Measurements from ENCODE around the gene PTPN1. TPM values are rescaled to one million over a fixed set of nuclear protein-coding genes. Genes with fewer than 3 reads are reported as not detected.

The PTPN1 gene
- total and polyA plus RNA-seq, 2 of the 13 experiments (the other 11 are each of a cell fraction or from before 2014, with no cell fraction given), result 17.7 to 37.2 TPM

DNA sequence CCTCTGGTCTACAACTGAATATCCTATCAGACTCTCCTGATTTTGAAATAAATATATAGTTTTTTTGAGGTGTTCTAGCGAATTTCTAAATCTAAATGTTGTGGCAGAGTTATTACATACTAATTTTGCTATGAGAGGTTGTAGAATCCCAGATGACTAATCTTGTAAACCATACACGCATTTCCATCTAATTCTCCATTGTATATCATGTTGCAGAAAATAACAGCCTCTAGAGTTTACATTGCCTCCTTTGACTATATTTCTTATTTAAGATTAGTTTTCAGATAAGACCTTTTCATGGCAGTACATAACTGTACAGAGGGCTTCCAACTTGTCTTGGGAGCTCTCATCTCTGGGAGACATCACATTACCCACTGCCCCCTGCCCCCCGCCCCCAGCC, 22.9 kb downstream of the PTPN1 start (continued):
- TF ChIP-seq, protein P1, sequence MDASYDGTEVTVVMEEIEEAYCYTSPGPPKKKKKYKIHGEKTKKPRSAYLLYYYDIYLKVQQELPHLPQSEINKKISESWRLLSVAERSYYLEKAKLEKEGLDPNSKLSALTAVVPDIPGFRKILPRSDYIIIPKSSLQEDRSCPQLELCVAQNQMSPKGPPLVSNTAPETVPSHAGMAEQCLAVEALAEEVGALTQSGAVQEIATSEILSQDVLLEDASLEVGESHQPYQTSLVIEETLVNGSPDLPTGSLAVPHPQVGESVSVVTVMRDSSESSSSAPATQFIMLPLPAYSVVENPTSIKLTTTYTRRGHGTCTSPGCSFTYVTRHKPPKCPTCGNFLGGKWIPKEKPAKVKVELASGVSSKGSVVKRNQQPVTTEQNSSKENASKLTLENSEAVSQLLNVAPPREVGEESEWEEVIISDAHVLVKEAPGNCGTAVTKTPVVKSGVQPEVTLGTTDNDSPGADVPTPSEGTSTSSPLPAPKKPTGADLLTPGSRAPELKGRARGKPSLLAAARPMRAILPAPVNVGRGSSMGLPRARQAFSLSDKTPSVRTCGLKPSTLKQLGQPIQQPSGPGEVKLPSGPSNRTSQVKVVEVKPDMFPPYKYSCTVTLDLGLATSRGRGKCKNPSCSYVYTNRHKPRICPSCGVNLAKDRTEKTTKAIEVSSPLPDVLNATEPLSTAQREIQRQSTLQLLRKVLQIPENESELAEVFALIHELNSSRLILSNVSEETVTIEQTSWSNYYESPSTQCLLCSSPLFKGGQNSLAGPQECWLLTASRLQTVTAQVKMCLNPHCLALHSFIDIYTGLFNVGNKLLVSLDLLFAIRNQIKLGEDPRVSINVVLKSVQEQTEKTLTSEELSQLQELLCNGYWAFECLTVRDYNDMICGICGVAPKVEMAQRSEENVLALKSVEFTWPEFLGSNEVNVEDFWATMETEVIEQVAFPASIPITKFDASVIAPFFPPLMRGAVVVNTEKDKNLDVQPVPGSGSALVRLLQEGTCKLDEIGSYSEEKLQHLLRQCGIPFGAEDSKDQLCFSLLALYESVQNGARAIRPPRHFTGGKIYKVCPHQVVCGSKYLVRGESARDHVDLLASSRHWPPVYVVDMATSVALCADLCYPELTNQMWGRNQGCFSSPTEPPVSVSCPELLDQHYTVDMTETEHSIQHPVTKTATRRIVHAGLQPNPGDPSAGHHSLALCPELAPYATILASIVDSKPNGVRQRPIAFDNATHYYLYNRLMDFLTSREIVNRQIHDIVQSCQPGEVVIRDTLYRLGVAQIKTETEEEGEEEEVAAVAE (CRISPR knock-in tag; IDR thresholded peaks at IDR 0.05; ENCODE audit: borderline replicate concordance), result no peak
- TF ChIP-seq SP140L (CRISPR knock-in tag; IDR thresholded peaks at IDR 0.05; ENCODE audit: borderline replicate concordance) (no peak), MAZ (IDR thresholded peaks at IDR 0.05; ENCODE audit: borderline replicate concordance, low read depth, low read length) (no peak), MAZ (CRISPR knock-in tag; IDR thresholded peaks at IDR 0.05; ENCODE audit: low read depth) (no peak)

GRCh38 chr20:50533464-50533863, 23.3 kb downstream of the PTPN1 start:
- no peak for TF ChIP-seq LBX2 (CRISPR knock-in tag; IDR thresholded peaks at IDR 0.05; ENCODE audit: borderline replicate concordance)
- peak in 1 of 2 experiments; percentile 6; a peak in 1 of 4 replicates for TF ChIP-seq MAFK (conservative IDR thresholded peaks at IDR 0.05 in 1 of 2, IDR thresholded peaks at IDR 0.05 in 1 of 2; ENCODE audit: low read length in 2 of 2)
- peaks cover 20% of the 10 kb centered on the region for H3K4me1 ChIP-seq (ENCODE audit: insufficient read depth, low read length)
- H3K79me2 ChIP-seq (ENCODE audit: insufficient read depth, low read length), result peaks cover 71% of the 10 kb centered on the region

More at GRCh38 chr20:50533464-50533863, 23.3 kb downstream of the PTPN1 start:
- ATAC-seq (no peak), DNase-seq (ENCODE audit: low spot score) (no peak), FAIRE-seq (no peak)
- H3K9ac ChIP-seq (ENCODE audit: insufficient read depth, low read depth, low read length), result no peak overlapping the region
- in situ Hi-C loops (cut with HindIII; ENCODE audit: extremely low pct_ligation_motif_present, low pct_unique_long_range_greater_than_20kb), result no loop called here
- no peak overlapping the region for H3K4me2 ChIP-seq (ENCODE audit: low read depth, low read length)
- no peaks in the 10 kb centered on the region for H3K9me3 ChIP-seq (ENCODE audit: low read length)
- no TSS peak for BruUV-seq (replicated peaks)
- ChIA-PET CTCF (ENCODE audit: low intra/inter-chr PET ratio, low total read pairs) (no interaction called here), POLR2A (no interaction called here)
- WGBS (ENCODE audit: low lambda C conversion rate), result 95% methylated on average over 7 of the region's 7 CpGs
- peaks cover 0 to 3% of the 10 kb centered on the region in 2 experiments; a peak in 1 of 5 replicates for H3K36me3 ChIP-seq (replicated peaks in 1 of 2; ENCODE audit: control insufficient read depth in 1 of 2, insufficient read depth in 2 of 2, low read length in 2 of 2)
- no peaks in the 10 kb centered on the region for H3K27me3 ChIP-seq (ENCODE audit: control insufficient read depth in 1 of 2, insufficient read depth in 2 of 2, low read length in 2 of 2)
- H2AFZ ChIP-seq (ENCODE audit: low read length), result no peak overlapping the region
- H3K27ac ChIP-seq (ENCODE audit: extremely low read length, insufficient read depth, low read length), result no peak overlapping the region
- intact Hi-C loops (cut with micrococcal nuclease; ENCODE audit: unreplicated experiment), result no loop called here
- no peaks in the 10 kb centered on the region for H4K20me1 ChIP-seq (ENCODE audit: insufficient read depth, low read length)
- no peak overlapping the region for H3K4me3 ChIP-seq (replicated peaks in 1 of 3; ENCODE audit: insufficient read depth in 1 of 3, low read depth in 2 of 3, low read length in 3 of 3)
